Airway epithelial cell (primary cell): ENCODE measurements around the gene RPRD2. TPM values are rescaled to one million over a fixed set of nuclear protein-coding genes. Genes with fewer than 3 reads are reported as not detected.

Source experiments
- total RNA-seq: library from RNA; depleted of rRNA; stranded (reverse); fragments of >200 nt; gene quantifications from 2 replicates; pipeline ENCODE4 v1.2.3, GENCODE V29; 2015

RPRD2 gene
- total RNA-seq: 7.4 and 9.6 TPM in 2 replicates

GRCh38 chr1:150363426-150364230 lies at the start of gene RPRD2:
TSS of gene RPRD2 (plus strand) at chr1:150364147. CDS start at chr1:150364715, 568 bp downstream.

DNA sequence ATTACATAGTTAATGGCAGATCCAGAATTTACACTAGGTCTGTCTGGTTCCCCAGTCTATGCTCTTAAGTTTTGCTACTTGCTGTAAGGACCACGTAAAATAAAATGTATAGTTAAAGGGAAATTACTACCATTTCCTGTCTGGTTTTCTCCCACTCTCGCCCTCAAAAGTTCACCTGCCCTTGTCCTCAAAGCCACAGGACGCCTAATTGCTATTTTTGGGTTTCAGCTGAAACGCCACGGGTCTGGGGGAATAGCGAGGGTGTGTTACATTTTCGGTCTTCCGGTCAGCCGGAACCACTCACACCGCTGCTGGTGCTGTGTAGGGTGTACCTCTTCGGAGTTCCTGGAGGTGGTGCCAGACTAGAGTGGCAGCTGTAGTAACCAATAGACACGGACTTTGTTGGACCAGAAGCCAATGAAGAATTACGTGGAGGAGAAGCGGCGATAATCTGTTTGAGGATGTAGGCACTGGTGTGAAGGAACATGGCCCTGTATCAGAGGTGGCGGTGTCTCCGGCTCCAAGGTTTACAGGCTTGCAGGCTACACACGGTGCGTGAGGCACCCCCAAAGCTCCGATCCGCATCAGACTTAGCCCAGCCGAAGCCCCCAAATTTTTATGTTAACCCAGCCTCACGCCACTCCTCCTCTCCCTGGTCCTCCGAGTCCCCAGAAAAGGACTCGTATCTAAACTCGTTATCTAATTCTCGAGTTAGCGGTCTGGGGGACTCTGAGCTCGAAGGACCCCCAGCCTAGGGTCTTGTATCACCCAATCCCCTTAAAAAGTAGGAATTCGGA lies 123.2 kb downstream of the RPRD2 start, which contains the start of gene TARS2:
Gene TARS2 (plus strand): TSS at position 454 of the 797 bp plus-strand sequence. CDS start 32 bp downstream, at position 486.

DNA sequence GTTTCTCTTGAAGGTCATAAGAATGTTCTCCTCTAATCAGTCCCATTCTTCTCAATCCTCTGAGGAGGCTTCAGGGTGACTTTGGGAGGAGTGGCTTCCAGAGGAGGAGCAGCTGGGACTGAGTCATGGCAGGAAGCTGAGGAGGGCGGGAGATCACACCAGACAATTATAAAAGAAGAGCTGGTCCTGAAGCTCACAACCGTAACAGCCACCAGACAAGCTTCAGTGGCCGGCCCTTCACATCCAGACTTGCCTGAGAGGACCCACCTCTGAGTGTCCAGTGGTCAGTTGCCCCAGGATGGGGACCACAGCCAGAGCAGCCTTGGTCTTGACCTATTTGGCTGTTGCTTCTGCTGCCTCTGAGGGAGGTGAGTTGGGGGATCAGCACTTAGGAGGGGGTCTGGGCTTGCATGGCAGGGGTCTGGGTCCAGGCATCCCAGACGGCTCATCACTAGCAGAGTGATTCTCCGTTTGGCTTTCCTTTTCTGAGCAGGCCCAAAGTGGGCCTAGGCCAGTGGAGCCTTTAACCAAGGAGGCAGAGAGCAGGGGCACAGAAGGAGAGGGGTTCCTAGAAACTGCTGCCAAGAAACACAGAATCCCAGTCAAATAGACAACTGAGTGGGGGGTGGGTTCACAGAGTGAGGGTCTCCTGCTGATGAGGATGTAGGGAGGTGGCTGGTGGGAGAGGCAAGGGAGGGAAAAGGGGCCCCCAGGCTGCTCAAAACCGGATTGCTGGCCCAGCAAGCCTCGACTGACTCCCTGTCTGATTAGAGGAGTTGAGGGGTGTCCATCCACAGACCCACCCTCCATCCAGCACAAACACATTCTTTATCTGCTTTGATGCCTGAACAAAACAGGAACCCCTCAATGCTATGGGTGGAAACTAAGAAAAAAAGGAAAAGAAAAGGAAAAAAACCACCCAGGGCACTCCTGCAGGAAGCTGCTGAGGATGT lies 144.2 kb downstream of the RPRD2 start, which contains the start of gene ECM1:
Gene ECM1 (plus strand): TSS at position 198 of the 953 bp plus-strand sequence. CDS start 101 bp downstream, at position 299.

GRCh38 chr1:150515328-150516049 lies 151.5 kb downstream of the RPRD2 start, which contains the start of gene FALEC:
TSS of gene FALEC (plus strand) at chr1:150515752.

Other genes with a start within 250 kb of the RPRD2 start
- 7.2 and 8.0 TPM in 2 replicates for gene PLEKHO1, start 214.2 kb upstream of the RPRD2 start, total RNA-seq
- 28.2 and 28.7 TPM in 2 replicates for gene ANP32E, start 128.0 kb upstream of the RPRD2 start, total RNA-seq
- gene CA14, start 106.4 kb upstream of the RPRD2 start, total RNA-seq: 0.14 TPM in 1 of 2 replicates, not detected in the other
- 117 and 122 TPM in 2 replicates for gene APH1A, start 95.1 kb upstream of the RPRD2 start, total RNA-seq
- gene C1orf54, start 91.4 kb upstream of the RPRD2 start, total RNA-seq: 0.78 and 3.4 TPM in 2 replicates
- 4.1 and 6.1 TPM in 2 replicates for gene CIART, start 81.6 kb upstream of the RPRD2 start, total RNA-seq
- 55.6 and 57.3 TPM in 2 replicates for gene MRPS21, start 70.3 kb upstream of the RPRD2 start, total RNA-seq
- gene PRPF3, start 42.6 kb upstream of the RPRD2 start, total RNA-seq: 21.1 and 23.9 TPM in 2 replicates
- gene TARS2, start 123.3 kb downstream of the RPRD2 start, total RNA-seq: 18.7 and 26.7 TPM in 2 replicates
- 19.6 and 28.6 TPM in 2 replicates for gene ECM1, start 144.0 kb downstream of the RPRD2 start, total RNA-seq
- gene FALEC, start 151.6 kb downstream of the RPRD2 start, total RNA-seq: 0.63 TPM in 1 of 2 replicates, not detected in the other
- 14.4 and 21.1 TPM in 2 replicates for gene ADAMTSL4, start 185.3 kb downstream of the RPRD2 start, total RNA-seq
- 257 and 258 TPM in 2 replicates for gene MCL1, start 215.5 kb downstream of the RPRD2 start, total RNA-seq